PC-9 (cell line): ENCODE measurements around the gene CACNA1E. TPM values are rescaled to one million over a fixed set of nuclear protein-coding genes. Genes with fewer than 3 reads are reported as not detected.

Experiments used
- BruUV-seq: library from RNA; stranded (reverse); fragments of 400-500 nt; replicated peaks from 2 replicates; lab custom pipeline; 2021; lab: Mats Ljungman, UMichigan
- CTCF ChIA-PET: fragments of 300-600 bp; sonication (Branson Sonifier 250); formaldehyde crosslinking; loops from one replicate; lab custom pipeline; 2022; ENCODE audit warnings: antibody characterized with exemption; lab: Charles Lee
- POLR2A ChIA-PET: fragments of 300-600 bp; sonication (Branson Sonifier 250); formaldehyde crosslinking; loops from one replicate; lab custom pipeline; 2022; ENCODE audit warnings: antibody characterized with exemption; ENCODE audit not compliant: unreplicated experiment; lab: Charles Lee
- DNase-seq, 2 experiments: peaks; one replicate each; pipeline versions ENCODE4 v3.0.0 to v3.0.0-alpha.2; 2015 to 2022; ENCODE audit warnings: mixed read lengths in 1 of 2
- H2AFZ ChIP-seq: fragments of 200-600 bp; sonication (generic); 2 replicates; pipeline ENCODE4 v1.8.1; 2017; ENCODE audit warnings: antibody characterized with exemption
- H3F3A ChIP-seq: fragments of 200-600 bp; sonication (generic); 2 replicates; pipeline ENCODE4 v1.8.1; 2017; ENCODE audit warnings: antibody characterized with exemption, mild to moderate bottlenecking, low read depth; ENCODE audit not compliant: insufficient read depth
- H3K27ac ChIP-seq: fragments of 200-600 bp; sonication (generic); 2 replicates; pipeline ENCODE4 v1.6.1; 2016; ENCODE audit warnings: mixed run types
- H3K27me3 ChIP-seq: fragments of 200-600 bp; sonication (generic); 2 replicates; pipeline ENCODE4 v1.6.1; 2016; ENCODE audit warnings: low read depth, mixed run types; ENCODE audit not compliant: insufficient read depth
- H3K36me3 ChIP-seq: fragments of 200-600 bp; sonication (generic); 2 replicates; pipeline ENCODE4 v1.6.1; 2016; ENCODE audit warnings: low read depth, mixed run types
- H3K4me1 ChIP-seq: fragments of 200-600 bp; sonication (generic); replicated peaks from 2 replicates; pipeline ENCODE4 v1.6.1; 2016; ENCODE audit warnings: mixed run types; ENCODE audit not compliant: insufficient read depth
- H3K4me2 ChIP-seq: fragments of 200-600 bp; sonication (generic); 2 replicates; pipeline ENCODE4 v1.6.1; 2017; ENCODE audit warnings: mixed run types
- H3K4me3 ChIP-seq: fragments of 200-600 bp; sonication (generic); 2 replicates; pipeline ENCODE4 v1.6.1; 2016; ENCODE audit warnings: mixed run types
- H3K79me2 ChIP-seq: fragments of 200-600 bp; sonication (generic); 2 replicates; pipeline ENCODE4 v1.6.1; 2017; ENCODE audit warnings: low read depth, mixed run types
- H3K9me2 ChIP-seq: fragments of 200-600 bp; sonication (generic); 2 replicates; pipeline ENCODE4 v1.8.1; 2017; ENCODE audit warnings: mild to moderate bottlenecking; ENCODE audit not compliant: insufficient read depth
- H3K9me3 ChIP-seq: fragments of 200-600 bp; sonication (generic); 2 replicates; pipeline ENCODE4 v1.8.1; 2016; ENCODE audit warnings: low read depth; ENCODE audit not compliant: insufficient read depth
- H4K20me1 ChIP-seq: fragments of 200-600 bp; sonication (generic); 2 replicates; pipeline ENCODE4 v1.8.1; 2017; ENCODE audit not compliant: insufficient read depth
- EZH2 ChIP-seq: fragments of 200-600 bp; sonication (generic); IDR thresholded peaks from 2 replicates; pipeline ENCODE4 v1.8.0; 2017; ENCODE audit warnings: antibody characterized with exemption, low read depth
- intact Hi-C: fragments of 100-400 bp; cut with micrococcal nuclease; formaldehyde crosslinking; loops from one replicate; pipeline ENCODE4 v1.10.0; 2022; ENCODE audit not compliant: unreplicated experiment
- total RNA-seq: library from RNA; stranded (reverse); gene quantifications from 2 replicates; pipeline ENCODE4 v1.2.3, GENCODE V29; 2021
- TF ChIP-seq, protein P1 (sequence below): fragments of 200-600 bp; sonication (generic); conservative IDR thresholded peaks from 2 replicates; pipeline ENCODE4 v1.6.1; 2017; ENCODE audit warnings: mixed run types, antibody characterized with exemption, mild to moderate bottlenecking, moderate library complexity

Gene CACNA1E
- total RNA-seq, 1 experiment from 2014 or later = not detected

DNA sequence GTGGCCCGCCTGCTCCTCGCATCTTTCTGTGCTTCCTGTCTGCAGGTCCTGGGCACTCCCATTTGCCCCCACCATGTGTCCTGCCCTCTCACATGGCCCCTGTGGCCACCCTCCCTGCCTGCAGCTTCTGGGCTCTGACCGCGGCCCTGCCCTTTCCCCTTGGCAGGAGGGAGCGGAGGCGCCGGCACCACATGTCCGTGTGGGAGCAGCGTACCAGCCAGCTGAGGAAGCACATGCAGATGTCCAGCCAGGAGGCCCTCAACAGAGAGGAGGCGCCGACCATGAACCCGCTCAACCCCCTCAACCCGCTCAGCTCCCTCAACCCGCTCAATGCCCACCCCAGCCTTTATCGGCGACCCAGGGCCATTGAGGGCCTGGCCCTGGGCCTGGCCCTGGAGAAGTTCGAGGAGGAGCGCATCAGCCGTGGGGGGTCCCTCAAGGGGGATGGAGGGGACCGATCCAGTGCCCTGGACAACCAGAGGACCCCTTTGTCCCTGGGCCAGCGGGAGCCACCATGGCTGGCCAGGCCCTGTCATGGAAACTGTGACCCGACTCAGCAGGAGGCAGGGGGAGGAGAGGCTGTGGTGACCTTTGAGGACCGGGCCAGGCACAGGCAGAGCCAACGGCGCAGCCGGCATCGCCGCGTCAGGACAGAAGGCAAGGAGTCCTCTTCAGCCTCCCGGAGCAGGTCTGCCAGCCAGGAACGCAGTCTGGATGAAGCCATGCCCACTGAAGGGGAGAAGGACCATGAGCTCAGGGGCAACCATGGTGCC is 249.1 kb downstream of the CACNA1E start:
- BruUV-seq = no TSS peak
- Histone ChIP-seq H2AFZ (no peak overlapping the region), H3K27ac (no peak overlapping the region), H3K27me3 (peaks cover 28% of the 10 kb centered on the region), H4K20me1 (no peaks in the 10 kb centered on the region; the same call in 1 of the 2 replicates), H3K4me3 (no peak overlapping the region), H3K36me3 (no peaks in the 10 kb centered on the region), H3K9me2 (no peaks in the 10 kb centered on the region), H3K9me3 (no peaks in the 10 kb centered on the region), H3F3A (no peaks in the 10 kb centered on the region), H3K4me2 (no peak overlapping the region), H3K4me1 (no peaks in the 10 kb centered on the region), H3K79me2 (no peaks in the 10 kb centered on the region)
- ChIA-PET CTCF (no interaction called here), POLR2A (no interaction called here)
- TF ChIP-seq, protein P1, sequence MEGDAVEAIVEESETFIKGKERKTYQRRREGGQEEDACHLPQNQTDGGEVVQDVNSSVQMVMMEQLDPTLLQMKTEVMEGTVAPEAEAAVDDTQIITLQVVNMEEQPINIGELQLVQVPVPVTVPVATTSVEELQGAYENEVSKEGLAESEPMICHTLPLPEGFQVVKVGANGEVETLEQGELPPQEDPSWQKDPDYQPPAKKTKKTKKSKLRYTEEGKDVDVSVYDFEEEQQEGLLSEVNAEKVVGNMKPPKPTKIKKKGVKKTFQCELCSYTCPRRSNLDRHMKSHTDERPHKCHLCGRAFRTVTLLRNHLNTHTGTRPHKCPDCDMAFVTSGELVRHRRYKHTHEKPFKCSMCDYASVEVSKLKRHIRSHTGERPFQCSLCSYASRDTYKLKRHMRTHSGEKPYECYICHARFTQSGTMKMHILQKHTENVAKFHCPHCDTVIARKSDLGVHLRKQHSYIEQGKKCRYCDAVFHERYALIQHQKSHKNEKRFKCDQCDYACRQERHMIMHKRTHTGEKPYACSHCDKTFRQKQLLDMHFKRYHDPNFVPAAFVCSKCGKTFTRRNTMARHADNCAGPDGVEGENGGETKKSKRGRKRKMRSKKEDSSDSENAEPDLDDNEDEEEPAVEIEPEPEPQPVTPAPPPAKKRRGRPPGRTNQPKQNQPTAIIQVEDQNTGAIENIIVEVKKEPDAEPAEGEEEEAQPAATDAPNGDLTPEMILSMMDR = no peak
- TF ChIP-seq EZH2 = no peak
- no peak for DNase-seq
- intact Hi-C loops = no loop called here

DNA sequence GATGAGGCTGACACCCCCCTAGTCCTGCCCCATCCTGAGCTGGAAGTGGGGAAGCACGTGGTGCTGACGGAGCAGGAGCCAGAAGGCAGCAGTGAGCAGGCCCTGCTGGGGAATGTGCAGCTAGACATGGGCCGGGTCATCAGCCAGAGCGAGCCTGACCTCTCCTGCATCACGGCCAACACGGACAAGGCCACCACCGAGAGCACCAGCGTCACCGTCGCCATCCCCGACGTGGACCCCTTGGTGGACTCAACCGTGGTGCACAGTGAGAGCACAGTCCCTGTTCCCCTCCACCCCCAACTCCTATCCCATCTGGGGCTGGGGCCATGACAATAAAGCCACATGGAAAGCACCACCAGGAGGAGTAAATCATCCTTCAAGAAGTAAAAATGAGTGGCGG is 250.2 kb downstream of the CACNA1E start:
- no peak for DNase-seq
- H3K79me2 ChIP-seq = no peaks in the 10 kb centered on the region
- H3K27me3 ChIP-seq = peaks cover 25% of the 10 kb centered on the region
- no peaks in the 10 kb centered on the region for H3K9me3 ChIP-seq
- H3K9me2 ChIP-seq = no peaks in the 10 kb centered on the region
- H4K20me1 ChIP-seq = no peaks in the 10 kb centered on the region; the same call in 1 of the 2 replicates
- H3K27ac ChIP-seq = no peak overlapping the region
- H3K4me2 ChIP-seq = no peak overlapping the region
- intact Hi-C loops = no loop called here
- no peaks in the 10 kb centered on the region for H3K36me3 ChIP-seq
- no peaks in the 10 kb centered on the region for H3K4me1 ChIP-seq
- no peaks in the 10 kb centered on the region for H3F3A ChIP-seq
- ChIA-PET CTCF (no interaction called here), POLR2A (no interaction called here)
- no peak overlapping the region for H3K4me3 ChIP-seq
- no peak overlapping the region for H2AFZ ChIP-seq
- TF ChIP-seq EZH2 = no peak
- TF ChIP-seq, protein P1 = no peak
- BruUV-seq = no TSS peak

DNA sequence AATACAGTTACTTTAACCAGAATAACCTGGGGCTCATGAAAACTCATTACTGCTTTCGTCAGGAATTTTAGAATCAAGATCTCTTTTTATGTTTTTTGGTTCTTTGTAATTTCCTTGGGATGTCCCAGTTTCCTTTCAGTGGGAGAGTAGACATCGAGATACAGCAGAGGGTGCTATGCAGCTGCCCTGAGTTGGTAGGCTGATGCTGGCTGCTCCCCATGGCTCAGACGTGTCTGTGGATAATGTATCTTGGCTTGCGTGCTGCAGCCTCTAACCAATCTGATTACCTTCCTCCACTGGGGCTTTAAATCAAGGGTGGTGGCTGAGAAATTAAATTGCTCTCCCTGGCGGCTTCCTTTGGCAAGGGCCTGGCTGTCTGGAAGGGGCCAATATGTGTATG is 253.7 kb downstream of the CACNA1E start:
- no TSS peak for BruUV-seq
- H3K4me3 ChIP-seq = no peak overlapping the region
- intact Hi-C loops = no loop called here
- H3K9me2 ChIP-seq = no peaks in the 10 kb centered on the region
- TF ChIP-seq, protein P1 = no peak
- TF ChIP-seq EZH2 = no peak
- CTCF ChIA-PET = no interaction called here
- peaks cover 12% of the 10 kb centered on the region for H3K27me3 ChIP-seq
- H3K4me2 ChIP-seq = no peak overlapping the region
- no peaks in the 10 kb centered on the region for H3K36me3 ChIP-seq
- POLR2A ChIA-PET = no interaction called here
- no peaks in the 10 kb centered on the region for H3F3A ChIP-seq
- no peak overlapping the region for H3K27ac ChIP-seq
- H2AFZ ChIP-seq = no peak overlapping the region
- no peaks in the 10 kb centered on the region for H3K4me1 ChIP-seq
- no peaks in the 10 kb centered on the region for H3K79me2 ChIP-seq
- no peaks in the 10 kb centered on the region; the same call in 1 of the 2 replicates for H4K20me1 ChIP-seq
- no peak for DNase-seq
- no peaks in the 10 kb centered on the region for H3K9me3 ChIP-seq
